Vagina (tissue), 2 donors: Measurements from ENCODE around the gene B3GALNT1.

Experiments
- CTCF ChIP-seq, 3 experiments: fragments of 450-650 bp in 2 of 3; fragments of 200-600 bp in 1 of 3; sonication (generic) in 1 of 3; IDR thresholded peaks; one replicate each; pipeline ENCODE4 v1.5.1; 2017 to 2019; ENCODE audit warnings: antibody characterized with exemption in 3 of 3, mild to moderate bottlenecking in 2 of 3, moderate library complexity in 2 of 3
- POLR2A ChIP-seq, 2 donors: fragments of 450-650 bp; IDR thresholded peaks; one replicate each; pipeline ENCODE4 v1.6.1; 2017; ENCODE audit warnings: antibody characterized with exemption in 2 of 2, mild to moderate bottlenecking in 2 of 2, moderate library complexity in 2 of 2

DNA sequence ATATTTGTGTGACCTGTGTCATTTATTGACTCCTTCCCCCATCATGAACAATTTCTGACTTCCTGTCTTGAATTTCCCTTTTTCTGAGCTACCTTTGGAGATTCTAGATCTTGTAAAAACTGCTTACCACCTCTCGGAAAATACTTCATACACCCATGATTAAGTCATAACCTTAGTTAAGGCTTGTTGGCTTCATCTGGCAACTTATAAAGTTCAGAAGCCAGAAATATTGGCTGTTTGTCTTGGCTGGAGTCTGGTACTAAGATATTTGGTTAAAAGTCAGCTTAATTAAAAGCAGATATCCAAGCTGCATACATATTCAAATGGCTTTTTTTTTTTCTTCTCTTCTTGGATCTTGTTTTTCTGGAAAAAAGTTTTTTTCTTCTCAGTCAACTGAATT is 37.3 kb upstream of the B3GALNT1 start:
- TF ChIP-seq POLR2A (IDR thresholded peaks at IDR 0.05) (no peak), CTCF (IDR thresholded peaks at IDR 0.05) (no peak)
